Right lobe of liver (tissue), 6 donors: ENCODE measurements around the gene LILRB5. TPM values are rescaled to one million over a fixed set of nuclear protein-coding genes. Genes with fewer than 3 reads are reported as not detected.
A peak's percentile ranks its signal among the peaks of the same experiment; 100 is the strongest.

Experiments used
- ATAC-seq, 4 donors: fragments of 200-7000 bp; cut with Tn5 transposase; one replicate each; pipeline ENCODE4 v1.9.1; 2020; ENCODE audit warnings: mild to moderate bottlenecking in 4 of 4, moderate library complexity in 4 of 4
- DNase-seq, 3 donors: peaks; one replicate each; pipeline ENCODE4 v3.0.0-alpha.2; 2020
- H3K27ac ChIP-seq, 3 donors: fragments of 200-600 bp; one replicate each; pipeline ENCODE4 v1.8.0; 2022
- H3K27me3 ChIP-seq, 2 donors: fragments of 200-600 bp; one replicate each; pipeline ENCODE4 v1.8.0; 2022
- H3K36me3 ChIP-seq, 4 donors: fragments of 200-600 bp; sonication (generic) in 1 of 4; one replicate each; pipeline versions ENCODE4 v1.5.1 to v1.8.0; 2017 to 2022; ENCODE audit warnings: control low read depth in 1 of 4
- H3K4me1 ChIP-seq, 4 donors: fragments of 200-600 bp; sonication (generic) in 1 of 4; one replicate each; pipeline versions ENCODE4 v1.5.1 to v1.8.0; 2017 to 2022; ENCODE audit warnings: control low read depth in 1 of 4
- H3K4me3 ChIP-seq, 3 donors: fragments of 200-600 bp; one replicate each; pipeline ENCODE4 v1.8.0; 2022
- H3K9me3 ChIP-seq, 4 donors: fragments of 200-600 bp; sonication (generic) in 1 of 4; one replicate each; pipeline versions ENCODE4 v1.5.1 to v1.8.0; 2017 to 2022; ENCODE audit warnings: control low read depth in 1 of 4
- CTCF ChIP-seq, 4 donors: fragments of 200-600 bp in 3 of 4; fragments of 450-650 bp in 1 of 4; IDR thresholded peaks; one replicate each; pipeline versions ENCODE4 v1.5.1 to v1.8.0; 2016 to 2022; ENCODE audit warnings: antibody characterized with exemption in 4 of 4, mild to moderate bottlenecking in 2 of 4
- POLR2A ChIP-seq: fragments of 450-650 bp; IDR thresholded peaks from one replicate; pipeline ENCODE4 v1.6.1; 2017; ENCODE audit warnings: antibody characterized with exemption, mild to moderate bottlenecking
- whole genome bisulfite sequencing: methylation state at CpG from one replicate; pipeline ENCODE4 v1.1.6; 2018; ENCODE audit warnings: low coverage, low lambda C conversion rate; ENCODE audit not compliant: insufficient coverage; ENCODE audit errors: missing lambda C conversion rate; 5-methylcytosine and 5-hydroxymethylcytosine counted together
- intact Hi-C, 2 donors: fragments of 100-400 bp; cut with DNase I; formaldehyde crosslinking; loops; one replicate each; pipeline versions ENCODE4 v1.11.2 to v1.14.1; 2022
- total RNA-seq, 6 experiments: library from RNA; depleted of rRNA in 2 of 6; stranded (reverse); fragments of >200 nt in 2 of 6; fragmentation: NEBNext Ultra II Directional in 3 of 6; extraction: Animal tissue kit (Norgen Biotek cat#: 25700) in 3 of 6; gene quantifications; one replicate each; pipeline versions ENCODE4 v1.1.0 to v1.2.4, GENCODE V29; 2016 to 2023
- donor health status: DM: no; HTN: yes; CAD: no.
- donor health status: DM: no; HTN: no; CAD: no.
- donor health status: DM: no; HTN: no; CAD: no.
- donor health status: DM: no; HTN: yes; CAD: no.
- donor health status: DM: no; HTN: yes; CAD: no.

LILRB5 gene
- total RNA-seq, 6 experiments from 2014 or later = 2.7 to 19.7 (median 8.4) TPM

- Histone ChIP-seq H3K36me3 (peaks cover 0 to 17% (median 12%) of the 10 kb centered on the region in 4 donors), H3K4me1 (peaks cover 0 to 58% (median 28%) of the 10 kb centered on the region in 4 donors), H3K9me3 (no peaks in the 10 kb centered on the region), H3K4me3 (peak overlapping the region in 2 of 3 donors; percentile 40 to 53), H3K27ac (peak overlapping the region; percentile 86 to 98 (median 91)), H3K27me3 (no peaks in the 10 kb centered on the region)
- 64% methylated on average over 4 of the region's 12 CpGs for WGBS
- ATAC-seq (no peak), DNase-seq (no peak)
- intact Hi-C loops = no loop called here
- TF ChIP-seq CTCF (IDR thresholded peaks at IDR 0.05) (no peak), POLR2A (no peak)
These were observed 45.8 kb downstream of the LILRB5 start for GRCh38 chr19:54211235-54211634.

- DNase-seq = peak; percentile 92 to 98 (median 94)
These were observed 47.1 kb downstream of the LILRB5 start for GRCh38 chr19:54209811-54210494.

GRCh38 chr19:54209058-54209810, 47.8 kb downstream of the LILRB5 start:
- ATAC-seq (peak; percentile 17 to 36 (median 28)), DNase-seq (peak; percentile 45 to 65 (median 65))
- Histone ChIP-seq H3K27ac (peak overlapping the region; percentile 86 to 98 (median 91)), H3K9me3 (no peaks in the 10 kb centered on the region), H3K36me3 (peaks cover 12 to 37% (median 25%) of the 10 kb centered on the region in 4 donors), H3K27me3 (no peaks in the 10 kb centered on the region), H3K4me1 (peaks cover 0 to 78% (median 41%) of the 10 kb centered on the region in 4 donors), H3K4me3 (no peak overlapping the region)
- 27% methylated on average over 3 of the region's 24 CpGs for WGBS
- intact Hi-C loops = no loop called here
- TF ChIP-seq POLR2A = no peak
- no peak for TF ChIP-seq CTCF (IDR thresholded peaks at IDR 0.05)

More at GRCh38 chr19:54209811-54210494, 47.1 kb downstream of the LILRB5 start:
- intact Hi-C loops = no loop called here
- Histone ChIP-seq H3K9me3 (no peaks in the 10 kb centered on the region), H3K4me1 (peaks cover 0 to 71% (median 34%) of the 10 kb centered on the region in 4 donors), H3K27me3 (no peaks in the 10 kb centered on the region), H3K36me3 (peaks cover 9 to 30% (median 19%) of the 10 kb centered on the region in 4 donors), H3K27ac (peak overlapping the region; percentile 86 to 98 (median 91)), H3K4me3 (peak overlapping the region; percentile 17 to 53 (median 40))
- TF ChIP-seq CTCF (IDR thresholded peaks at IDR 0.05) (no peak), POLR2A (peak; percentile 54)
- 10% methylated on average over 10 of the region's 10 CpGs for WGBS
- ATAC-seq = peak; percentile 67 to 83 (median 78)

GRCh38 chr19:54208784-54209057, 48.4 kb downstream of the LILRB5 start:
- 65% methylated on average over 6 of the region's 8 CpGs for WGBS
- intact Hi-C loops = no loop called here
- Histone ChIP-seq H3K9me3 (no peaks in the 10 kb centered on the region), H3K4me1 (peaks cover 0 to 79% (median 44%) of the 10 kb centered on the region in 4 donors), H3K27ac (peak overlapping the region; percentile 86 to 98 (median 91)), H3K27me3 (no peaks in the 10 kb centered on the region), H3K4me3 (no peak overlapping the region), H3K36me3 (peaks cover 12 to 43% (median 30%) of the 10 kb centered on the region in 4 donors)
- no peak for TF ChIP-seq POLR2A
- no peak for TF ChIP-seq CTCF (IDR thresholded peaks at IDR 0.05)
- DNase-seq (no peak), ATAC-seq (no peak)
